HEK293 (cell line): ENCODE data around the gene SPATA4.

Source experiments
- CTCF ChIA-PET: fragments of 350-600 bp; formaldehyde crosslinking; extraction: SDS; loops from one replicate; lab custom pipeline; 2021; ENCODE audit warnings: antibody characterized with exemption; lab: Yijun Ruan, JAX
- POLR2A ChIA-PET: fragments of 300-600 bp; formaldehyde crosslinking; extraction: SDS; loops from one replicate; lab custom pipeline; 2020; ENCODE audit warnings: antibody characterized with exemption, inconsistent platforms; lab: Yijun Ruan, JAX
- H3K27ac ChIP-seq: fragments of 200-500 bp; sonication (Bioruptor generic); 2 replicates; pipeline ENCODE4 v1.5.1; 2014; ENCODE audit warnings: low read depth, low read length, control low read depth, inconsistent platforms; ENCODE audit errors: extremely low read depth
- H3K36me3 ChIP-seq, 2 experiments: fragments of 200-500 bp in 1 of 2; sonication (Bioruptor generic) in 1 of 2; 1 replicate in 1 of 2; 2 replicates in 1 of 2; pipeline ENCODE4 v1.5.1; 2014 to 2017; ENCODE audit warnings: inconsistent platforms in 2 of 2, low read length in 2 of 2; ENCODE audit not compliant: control insufficient read depth in 2 of 2, insufficient read depth in 1 of 2
- H3K4me1 ChIP-seq: fragments of 200-500 bp; sonication (Bioruptor generic); 2 replicates; pipeline ENCODE4 v1.5.1; 2014; ENCODE audit warnings: mild to moderate bottlenecking, low read length, inconsistent platforms; ENCODE audit not compliant: control insufficient read depth, insufficient read depth
- H3K4me3 ChIP-seq: 2 replicates; pipeline ENCODE4 v1.5.1; 2011; ENCODE audit warnings: low read depth, mild to moderate bottlenecking, control low read depth, low read length, moderate library complexity
- H3K9me3 ChIP-seq: fragments of 200-500 bp; sonication (Bioruptor generic); 2 replicates; pipeline ENCODE4 v1.5.1; 2014; ENCODE audit warnings: low read depth, low read length, inconsistent platforms; ENCODE audit not compliant: control insufficient read depth, insufficient read depth
- ELK4 ChIP-seq: IDR thresholded peaks from 2 replicates; pipeline ENCODE4 v1.6.1; 2011; ENCODE audit warnings: mild to moderate bottlenecking, low read depth, low read length, borderline replicate concordance
- GFI1B ChIP-seq: fragments of 450-650 bp; formaldehyde crosslinking; IDR thresholded peaks from 2 replicates; pipeline ENCODE4 v1.5.1; 2016; ENCODE audit warnings: missing biosample characterization, missing genetic modification characterization
- INSM2 ChIP-seq: fragments of 450-650 bp; formaldehyde crosslinking; IDR thresholded peaks from 2 replicates; pipeline ENCODE4 v1.5.1; 2016; ENCODE audit warnings: missing biosample characterization, missing genetic modification characterization
- SALL2 ChIP-seq: fragments of 450-650 bp; formaldehyde crosslinking; IDR thresholded peaks from 2 replicates; pipeline ENCODE4 v1.5.0; 2017; ENCODE audit warnings: missing biosample characterization, mild to moderate bottlenecking, missing genetic modification characterization, borderline replicate concordance
- TRIM28 ChIP-seq: IDR thresholded peaks from 2 replicates; pipeline ENCODE4 v1.6.1; 2011; ENCODE audit warnings: low read length, control low read depth, borderline replicate concordance
- ZBTB44 ChIP-seq: fragments of 450-650 bp; IDR thresholded peaks from 2 replicates; pipeline ENCODE4 v1.5.1; 2018; ENCODE audit warnings: missing biosample characterization, mild to moderate bottlenecking, missing genetic modification characterization
- ZEB2 ChIP-seq: fragments of 450-650 bp; formaldehyde crosslinking; IDR thresholded peaks from 2 replicates; pipeline ENCODE4 v1.5.1; 2016; ENCODE audit warnings: missing biosample characterization, missing genetic modification characterization
- ZFP41 ChIP-seq: fragments of 450-650 bp; formaldehyde crosslinking; IDR thresholded peaks from 2 replicates; pipeline ENCODE4 v1.5.1; 2016; ENCODE audit warnings: missing biosample characterization, missing genetic modification characterization, borderline replicate concordance
- ZNF121 ChIP-seq: fragments of 450-650 bp; formaldehyde crosslinking; IDR thresholded peaks from 2 replicates; pipeline ENCODE4 v1.5.1; 2016; ENCODE audit warnings: missing biosample characterization, missing genetic modification characterization
- ZNF140 ChIP-seq: fragments of 450-650 bp; formaldehyde crosslinking; IDR thresholded peaks from 2 replicates; pipeline ENCODE4 v1.5.1; 2016; ENCODE audit warnings: missing biosample characterization, missing genetic modification characterization
- ZNF169 ChIP-seq: fragments of 450-650 bp; formaldehyde crosslinking; IDR thresholded peaks from 2 replicates; pipeline ENCODE4 v1.5.1; 2016; ENCODE audit warnings: missing biosample characterization, missing genetic modification characterization
- ZNF266 ChIP-seq: fragments of 450-650 bp; formaldehyde crosslinking; IDR thresholded peaks from 2 replicates; pipeline ENCODE4 v1.5.1; 2016; ENCODE audit warnings: missing biosample characterization, missing genetic modification characterization, low read depth
- ZNF354C ChIP-seq: fragments of 450-650 bp; formaldehyde crosslinking; IDR thresholded peaks from 2 replicates; pipeline ENCODE4 v1.5.1; 2016; ENCODE audit warnings: missing biosample characterization, missing genetic modification characterization, low read depth, borderline replicate concordance
- ZNF362 ChIP-seq: fragments of 450-650 bp; formaldehyde crosslinking; IDR thresholded peaks from 2 replicates; pipeline ENCODE4 v1.5.1; 2016; ENCODE audit warnings: missing biosample characterization, missing genetic modification characterization
- ZNF747 ChIP-seq: fragments of 450-650 bp; formaldehyde crosslinking; IDR thresholded peaks from 2 replicates; pipeline ENCODE4 v1.5.1; 2016; ENCODE audit warnings: missing biosample characterization, missing genetic modification characterization
- ZNF785 ChIP-seq: fragments of 450-650 bp; formaldehyde crosslinking; IDR thresholded peaks from 2 replicates; pipeline ENCODE4 v1.5.1; 2016; ENCODE audit warnings: missing biosample characterization, missing genetic modification characterization
- ZSCAN5A ChIP-seq: fragments of 450-650 bp; formaldehyde crosslinking; IDR thresholded peaks from 2 replicates; pipeline ENCODE4 v1.5.1; 2016; ENCODE audit warnings: missing biosample characterization, missing genetic modification characterization
- TF ChIP-seq, protein P1 (sequence below): fragments of 450-650 bp; formaldehyde crosslinking; IDR thresholded peaks from 2 replicates; pipeline ENCODE4 v1.5.1; 2017; ENCODE audit warnings: missing biosample characterization, missing genetic modification characterization
- TF ChIP-seq, protein P2 (sequence below): sonication (generic); formaldehyde crosslinking; IDR thresholded peaks from 2 replicates; pipeline ENCODE4 v1.8.1; 2022; ENCODE audit warnings: mild to moderate bottlenecking, moderate library complexity, missing genetic modification reagents

SPATA4 gene

DNA sequence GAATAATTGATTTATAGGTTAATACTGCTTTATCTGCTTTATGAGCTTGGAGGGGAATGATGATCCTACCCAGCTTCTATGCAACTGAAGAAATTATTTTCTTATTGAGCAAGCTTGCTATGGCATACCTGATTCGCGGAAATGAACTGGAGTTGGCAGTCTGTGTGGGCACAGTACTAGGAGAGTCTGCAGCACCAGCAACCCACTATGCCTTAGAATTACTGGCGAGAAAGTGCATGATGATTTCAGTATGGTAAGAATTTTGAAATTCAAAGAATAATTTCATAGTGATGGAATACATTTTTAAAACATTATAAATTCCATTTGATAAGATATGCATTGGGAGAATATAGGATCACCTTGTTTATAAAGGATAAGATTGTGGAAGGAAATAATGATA lies 32.3 kb downstream of the SPATA4 start:
- CTCF ChIA-PET = no interaction called here
- H3K27ac ChIP-seq = no peak overlapping the region
- TF ChIP-seq ZNF121 (no peak), ZFP41 (no peak)
- TF ChIP-seq, protein P1, sequence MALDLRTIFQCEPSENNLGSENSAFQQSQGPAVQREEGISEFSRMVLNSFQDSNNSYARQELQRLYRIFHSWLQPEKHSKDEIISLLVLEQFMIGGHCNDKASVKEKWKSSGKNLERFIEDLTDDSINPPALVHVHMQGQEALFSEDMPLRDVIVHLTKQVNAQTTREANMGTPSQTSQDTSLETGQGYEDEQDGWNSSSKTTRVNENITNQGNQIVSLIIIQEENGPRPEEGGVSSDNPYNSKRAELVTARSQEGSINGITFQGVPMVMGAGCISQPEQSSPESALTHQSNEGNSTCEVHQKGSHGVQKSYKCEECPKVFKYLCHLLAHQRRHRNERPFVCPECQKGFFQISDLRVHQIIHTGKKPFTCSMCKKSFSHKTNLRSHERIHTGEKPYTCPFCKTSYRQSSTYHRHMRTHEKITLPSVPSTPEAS (tag by site-specific recombination) = no peak
- POLR2A ChIA-PET = no interaction called here
- H3K4me1 ChIP-seq = no peaks in the 10 kb centered on the region
- H3K4me3 ChIP-seq = no peak overlapping the region
- H3K36me3 ChIP-seq = peaks cover 0 to 5% of the 10 kb centered on the region in 2 experiments; a peak in 1 of 3 replicates
- no peaks in the 10 kb centered on the region for H3K9me3 ChIP-seq

GRCh38 chr4:176156656-176157055 lies 38.7 kb downstream of the SPATA4 start:
- CTCF ChIA-PET = no interaction called here

DNA sequence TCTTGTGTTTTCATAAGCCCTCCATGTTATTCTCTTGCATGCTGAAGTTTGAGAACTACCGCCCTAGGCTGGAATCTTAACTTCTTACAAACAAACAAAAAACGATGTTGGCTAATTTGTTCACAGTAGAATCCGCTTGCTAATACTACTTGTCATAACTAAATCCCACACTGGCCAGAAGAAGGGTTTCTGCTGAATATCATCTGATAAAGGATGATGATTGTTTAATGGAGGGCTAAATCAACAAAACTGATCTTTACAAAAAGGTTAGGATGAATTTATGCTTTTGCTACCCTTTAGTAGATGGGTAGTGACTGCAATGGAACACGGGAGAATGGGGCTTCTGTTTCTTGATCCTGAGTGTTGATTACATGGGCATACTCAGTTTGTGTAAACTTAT lies 42.3 kb downstream of the SPATA4 start:
- Histone ChIP-seq H3K4me3 (no peak overlapping the region), H3K9me3 (no peaks in the 10 kb centered on the region), H3K27ac (no peak overlapping the region), H3K4me1 (no peaks in the 10 kb centered on the region), H3K36me3 (no peaks in the 10 kb centered on the region; a peak in 1 of 3 replicates)
- ChIA-PET CTCF (no interaction called here), POLR2A (no interaction called here)
- TF ChIP-seq TRIM28 (no peak), ZNF785 (no peak), ELK4 (no peak), GFI1B (tag by site-specific recombination) (no peak), SALL2 (tag by site-specific recombination) (no peak), ZNF354C (tag by site-specific recombination) (no peak), ZSCAN5A (tag by site-specific recombination) (no peak), INSM2 (no peak), ZNF747 (no peak), ZNF140 (tag by site-specific recombination) (no peak), ZNF169 (no peak), ZNF266 (tag by site-specific recombination) (no peak), ZNF362 (no peak)
- TF ChIP-seq, protein P2, sequence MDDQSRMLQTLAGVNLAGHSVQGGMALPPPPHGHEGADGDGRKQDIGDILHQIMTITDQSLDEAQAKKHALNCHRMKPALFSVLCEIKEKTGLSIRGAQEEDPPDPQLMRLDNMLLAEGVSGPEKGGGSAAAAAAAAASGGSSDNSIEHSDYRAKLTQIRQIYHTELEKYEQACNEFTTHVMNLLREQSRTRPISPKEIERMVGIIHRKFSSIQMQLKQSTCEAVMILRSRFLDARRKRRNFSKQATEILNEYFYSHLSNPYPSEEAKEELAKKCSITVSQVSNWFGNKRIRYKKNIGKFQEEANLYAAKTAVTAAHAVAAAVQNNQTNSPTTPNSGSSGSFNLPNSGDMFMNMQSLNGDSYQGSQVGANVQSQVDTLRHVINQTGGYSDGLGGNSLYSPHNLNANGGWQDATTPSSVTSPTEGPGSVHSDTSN (CRISPR knock-in tag) = no peak

More at GRCh38 chr4:176156656-176157055, 38.7 kb downstream of the SPATA4 start:
- no peaks in the 10 kb centered on the region for H3K4me1 ChIP-seq
- no peaks in the 10 kb centered on the region for H3K9me3 ChIP-seq
- POLR2A ChIA-PET = no interaction called here
- TF ChIP-seq ZEB2 (no peak), ZBTB44 (tag by site-specific recombination) (no peak)
- peaks cover 0 to 2% of the 10 kb centered on the region in 2 experiments; a peak in 2 of 3 replicates for H3K36me3 ChIP-seq
- H3K27ac ChIP-seq = no peak overlapping the region
- no peak overlapping the region for H3K4me3 ChIP-seq
